K562 (cell line): ENCODE measurements around the gene PSMA5. TPM values are rescaled to one million over a fixed set of nuclear protein-coding genes. Genes with fewer than 3 reads are reported as not detected.

Experiments used
- ATAC-seq: fragments of 200-7000 bp; cut with Tn5 transposase; 3 replicates; pipeline ENCODE4 v1.9.1; 2020; ENCODE audit warnings: moderate library complexity
- BruUV-seq: library from RNA; stranded (reverse); fragments of 400-500 nt; replicated peaks from 2 replicates; lab custom pipeline; 2021; lab: Mats Ljungman, UMichigan
- CTCF ChIA-PET: fragments of 300-600 bp; formaldehyde crosslinking; extraction: SDS; loops from one replicate; lab custom pipeline; 2021; ENCODE audit warnings: low intra/inter-chr PET ratio; lab: Yijun Ruan, JAX
- POLR2A ChIA-PET: fragments of 300-600, 350-650 bp; sonication (Branson Sonifier 250); formaldehyde crosslinking; extraction: SDS; loops from one replicate; lab custom pipeline; 2021; ENCODE audit warnings: antibody characterized with exemption, inconsistent platforms; lab: Yijun Ruan, JAX
- DNase-seq, 4 experiments: peaks; one replicate each; pipeline versions ENCODE4 v3.0.0 to v3.0.0-alpha.2; 2011 to 2018; ENCODE audit warnings: low spot score in 3 of 4, mixed read lengths in 3 of 4; ENCODE audit errors: extremely low read depth in 1 of 4
- FAIRE-seq: peaks from 2 replicates; lab custom pipeline; 2011; peaks lifted over from hg19 to GRCh38; lab: Jason Lieb, UNC
- H2AFZ ChIP-seq: 2 replicates; pipeline ENCODE4 v1.6.0; 2011; ENCODE audit warnings: low read depth, low read length, control low read depth, inconsistent platforms
- H3K27ac ChIP-seq: fragments of 200-600 bp; 3 replicates; pipeline ENCODE4 v1.8.0; 2011; ENCODE audit warnings: low read depth, mild to moderate bottlenecking, control low read depth, inconsistent platforms, low read length, moderate library complexity, mixed read lengths; ENCODE audit errors: extremely low read depth
- H3K27me3 ChIP-seq, 2 experiments: fragments of 300-600 bp in 1 of 2; 2 replicates in 1 of 2; 3 replicates in 1 of 2; pipeline versions ENCODE4 v1.6.0 to v1.8.0; 2011; ENCODE audit warnings: inconsistent platforms in 2 of 2, low read length in 2 of 2, mild to moderate bottlenecking in 1 of 2, mixed read lengths in 1 of 2, moderate library complexity in 1 of 2; ENCODE audit not compliant: control insufficient read depth in 2 of 2, insufficient read depth in 2 of 2
- H3K36me3 ChIP-seq: fragments of 300-600 bp; 3 replicates; pipeline ENCODE4 v1.8.0; 2011; ENCODE audit warnings: mild to moderate bottlenecking, low read length, inconsistent platforms; ENCODE audit not compliant: control insufficient read depth, insufficient read depth
- H3K4me1 ChIP-seq, 2 experiments: fragments of 200-600 bp in 1 of 2; replicated peaks in 1 of 2; 2 replicates in 1 of 2; 3 replicates in 1 of 2; pipeline versions ENCODE4 v1.5.1 to v1.8.0; 2011; ENCODE audit warnings: inconsistent platforms in 2 of 2, low read length in 2 of 2, mild to moderate bottlenecking in 1 of 2, mixed read lengths in 1 of 2, moderate library complexity in 1 of 2; ENCODE audit not compliant: control insufficient read depth in 2 of 2, insufficient read depth in 2 of 2
- H3K4me2 ChIP-seq: 2 replicates; pipeline ENCODE4 v1.6.1; 2011; ENCODE audit warnings: low read length, control low read depth, inconsistent platforms, mixed read lengths; ENCODE audit not compliant: insufficient read depth
- H3K4me3 ChIP-seq: fragments of 200-600 bp; sonication (generic), shearing (Covaris generic); 2 replicates; pipeline ENCODE4 v1.5.1; 2016; ENCODE audit warnings: control low read depth, inconsistent platforms
- H3K79me2 ChIP-seq: fragments of 200-600 bp; 3 replicates; pipeline ENCODE4 v1.8.0; 2011; ENCODE audit warnings: low read length, inconsistent platforms; ENCODE audit not compliant: control insufficient read depth, insufficient read depth
- H3K9ac ChIP-seq, 2 experiments: 2 replicates each; pipeline versions ENCODE4 v1.6.0 to v1.6.1; 2011; ENCODE audit warnings: low read depth in 2 of 2, low read length in 2 of 2, control low read depth in 1 of 2, inconsistent platforms in 1 of 2, mild to moderate bottlenecking in 1 of 2, mixed read lengths in 1 of 2; ENCODE audit not compliant: insufficient read depth in 1 of 2
- H3K9me1 ChIP-seq: one replicate; pipeline ENCODE4 v1.6.0; 2011; ENCODE audit warnings: inconsistent platforms, mild to moderate bottlenecking, low read length, moderate library complexity; ENCODE audit not compliant: control insufficient read depth, insufficient read depth
- H3K9me3 ChIP-seq: replicated peaks from 2 replicates; pipeline ENCODE4 v1.5.1; 2011; ENCODE audit warnings: low read depth, low read length, inconsistent platforms; ENCODE audit not compliant: control insufficient read depth, insufficient read depth
- H4K20me1 ChIP-seq: replicated peaks from 2 replicates; pipeline ENCODE4 v1.6.1; 2011; ENCODE audit warnings: low read length, inconsistent platforms, mixed read lengths; ENCODE audit not compliant: control insufficient read depth, insufficient read depth
- CXXC5 ChIP-seq: fragments of 250-450 bp; sonication (Bioruptor Pico); IDR thresholded peaks from 2 replicates; pipeline ENCODE4 v1.8.0; 2022; ENCODE audit warnings: inconsistent platforms, mild to moderate bottlenecking, moderate library complexity
- LCOR ChIP-seq: sonication (generic); formaldehyde crosslinking; IDR thresholded peaks from 2 replicates; pipeline ENCODE4 v1.8.0; 2022; ENCODE audit warnings: mild to moderate bottlenecking, missing genetic modification reagents
- RB1 ChIP-seq: fragments of 450-650 bp; IDR thresholded peaks from 2 replicates; pipeline ENCODE4 v1.6.1; 2017; ENCODE audit warnings: low read depth, mild to moderate bottlenecking
- RBM15 ChIP-seq: fragments of 200-400 bp; formaldehyde crosslinking; IDR thresholded peaks from 2 replicates; pipeline ENCODE4 v1.6.1; 2018; ENCODE audit warnings: mild to moderate bottlenecking, low read length, moderate library complexity; ENCODE audit not compliant: insufficient read depth
- SMAD4 ChIP-seq: fragments of 250-450 bp; sonication (Bioruptor Pico); conservative IDR thresholded peaks from 2 replicates; pipeline ENCODE4 v1.8.0; 2021; ENCODE audit warnings: inconsistent platforms, mild to moderate bottlenecking, moderate library complexity
- WGBS: fragments of 100-300 bp; shearing (Covaris generic); methylation state at CpG from one replicate; pipeline ENCODE4 v1.1.6; 2016; ENCODE audit warnings: low coverage, mixed read lengths; ENCODE audit not compliant: insufficient coverage; ENCODE audit errors: missing lambda C conversion rate; 5-methylcytosine and 5-hydroxymethylcytosine counted together
- in situ Hi-C: fragments of 300-500 bp; cut with MboI; formaldehyde crosslinking; loops from 4 replicates; pipeline ENCODE4 v1.15.0; 2018; ENCODE audit warnings: inconsistent platforms, mixed read lengths
- intact Hi-C: fragments of 100-400 bp; cut with micrococcal nuclease; formaldehyde crosslinking; loops from 2 replicates; pipeline ENCODE4 v1.14.2; 2022
- polyA plus RNA-seq, 8 experiments: library from polyadenylated mRNA; depleted of rRNA in 4 of 8; stranded (reverse) in 5 of 8; unstranded in 3 of 8; fragments of >200 nt; fragmentation: Nextera tagmentation in 2 of 8; fragmentation: Illumina TruSeq in 1 of 8; extraction: Ambion mirVana in 2 of 8; extraction: Trizol in 1 of 8; gene quantifications; 2 replicates each; pipeline versions ENCODE4 v1.2.1 to v1.2.3, GENCODE V29; 2011 to 2014; ENCODE audit warnings: inconsistent platforms in 1 of 8, missing spikeins in 1 of 8
- total RNA-seq, 7 experiments: library from RNA; depleted of rRNA in 6 of 7; stranded (reverse); fragments of >200 nt in 6 of 7; fragmentation: Illumina TruSeq in 2 of 7; extraction: Trizol in 2 of 7; gene quantifications; 2 replicates each; pipeline versions ENCODE4 v1.2.1 to v1.2.3, GENCODE V29; 2011 to 2021; ENCODE audit warnings: low replicate concordance in 1 of 7
- TF ChIP-seq, protein P1 (sequence below), 2 experiments: fragments of 450-650 bp; IDR thresholded peaks; 2 replicates each; pipeline ENCODE4 v1.6.1; 2018; ENCODE audit warnings: mild to moderate bottlenecking in 2 of 2, low read depth in 1 of 2; ENCODE audit not compliant: partially characterized antibody in 2 of 2

Gene PSMA5
- total and polyA plus RNA-seq, 9 of the 15 experiments (the other 6 are each of a cell fraction or from before 2014, with no cell fraction given): 82.6 to 542 (median 287) TPM

DNA sequence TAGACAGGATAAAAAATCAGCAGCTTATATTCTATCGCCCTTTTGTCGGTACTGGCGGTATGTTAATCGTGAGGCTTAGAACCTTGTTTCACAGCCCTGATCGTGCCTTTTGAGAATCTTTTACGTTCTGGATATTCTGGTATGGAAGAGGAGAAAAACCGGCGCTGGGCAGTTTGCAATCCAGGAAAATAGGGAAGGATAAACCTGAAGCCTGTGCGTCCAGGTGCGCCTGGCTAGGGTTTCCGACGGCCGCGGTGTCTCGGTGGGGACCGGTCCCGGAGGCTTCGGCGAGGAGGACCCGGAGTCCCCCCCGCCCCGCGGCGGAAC, 39.8 kb upstream of the PSMA5 start (continued):
- TF ChIP-seq, protein P1, sequence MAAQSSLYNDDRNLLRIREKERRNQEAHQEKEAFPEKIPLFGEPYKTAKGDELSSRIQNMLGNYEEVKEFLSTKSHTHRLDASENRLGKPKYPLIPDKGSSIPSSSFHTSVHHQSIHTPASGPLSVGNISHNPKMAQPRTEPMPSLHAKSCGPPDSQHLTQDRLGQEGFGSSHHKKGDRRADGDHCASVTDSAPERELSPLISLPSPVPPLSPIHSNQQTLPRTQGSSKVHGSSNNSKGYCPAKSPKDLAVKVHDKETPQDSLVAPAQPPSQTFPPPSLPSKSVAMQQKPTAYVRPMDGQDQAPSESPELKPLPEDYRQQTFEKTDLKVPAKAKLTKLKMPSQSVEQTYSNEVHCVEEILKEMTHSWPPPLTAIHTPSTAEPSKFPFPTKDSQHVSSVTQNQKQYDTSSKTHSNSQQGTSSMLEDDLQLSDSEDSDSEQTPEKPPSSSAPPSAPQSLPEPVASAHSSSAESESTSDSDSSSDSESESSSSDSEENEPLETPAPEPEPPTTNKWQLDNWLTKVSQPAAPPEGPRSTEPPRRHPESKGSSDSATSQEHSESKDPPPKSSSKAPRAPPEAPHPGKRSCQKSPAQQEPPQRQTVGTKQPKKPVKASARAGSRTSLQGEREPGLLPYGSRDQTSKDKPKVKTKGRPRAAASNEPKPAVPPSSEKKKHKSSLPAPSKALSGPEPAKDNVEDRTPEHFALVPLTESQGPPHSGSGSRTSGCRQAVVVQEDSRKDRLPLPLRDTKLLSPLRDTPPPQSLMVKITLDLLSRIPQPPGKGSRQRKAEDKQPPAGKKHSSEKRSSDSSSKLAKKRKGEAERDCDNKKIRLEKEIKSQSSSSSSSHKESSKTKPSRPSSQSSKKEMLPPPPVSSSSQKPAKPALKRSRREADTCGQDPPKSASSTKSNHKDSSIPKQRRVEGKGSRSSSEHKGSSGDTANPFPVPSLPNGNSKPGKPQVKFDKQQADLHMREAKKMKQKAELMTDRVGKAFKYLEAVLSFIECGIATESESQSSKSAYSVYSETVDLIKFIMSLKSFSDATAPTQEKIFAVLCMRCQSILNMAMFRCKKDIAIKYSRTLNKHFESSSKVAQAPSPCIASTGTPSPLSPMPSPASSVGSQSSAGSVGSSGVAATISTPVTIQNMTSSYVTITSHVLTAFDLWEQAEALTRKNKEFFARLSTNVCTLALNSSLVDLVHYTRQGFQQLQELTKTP (IDR thresholded peaks at IDR 0.05; ENCODE audit: low read depth in 1 of 2, partially characterized antibody in 2 of 2): no peak
- no peak for TF ChIP-seq RBM15
- no peak for TF ChIP-seq RB1

DNA sequence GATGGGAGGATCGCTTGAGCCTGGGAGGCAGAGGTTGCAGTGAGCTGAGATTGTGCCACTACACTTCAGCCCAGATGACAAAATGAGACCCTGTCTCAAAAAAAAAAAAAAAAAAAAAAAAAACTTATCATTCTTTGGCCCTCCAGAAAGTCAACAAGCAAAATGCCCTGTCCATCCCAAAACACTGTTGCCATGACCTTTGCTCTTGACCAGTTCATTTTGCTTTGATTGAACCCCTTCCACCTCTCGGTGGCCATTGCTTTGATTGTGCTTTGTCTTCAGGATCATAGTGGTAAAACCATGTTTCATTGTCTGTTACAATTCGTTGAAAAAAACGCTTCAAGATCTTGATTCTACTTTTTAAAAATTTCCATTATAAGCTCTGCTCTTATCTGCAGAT, 31.6 kb upstream of the PSMA5 start:
- FAIRE-seq (no peak), ATAC-seq (no peak), DNase-seq (no peak)
- 3% methylated on average over 4 of the region's 4 CpGs for WGBS
- no peaks in the 10 kb centered on the region for H3K9me3 ChIP-seq
- no peaks in the 10 kb centered on the region for H4K20me1 ChIP-seq
- POLR2A ChIA-PET: interaction anchor here (1.2 kb wide), 1 partner anchor 11 kb away, joined by 6 read pairs; no protein-coding TSS in a partner anchor
- H3K36me3 ChIP-seq: no peaks in the 10 kb centered on the region
- H3K4me1 ChIP-seq: no peaks in the 10 kb centered on the region
- no peak overlapping the region for H2AFZ ChIP-seq
- H3K4me2 ChIP-seq: no peak overlapping the region
- no peaks in the 10 kb centered on the region for H3K9me1 ChIP-seq
- TF ChIP-seq LCOR (CRISPR knock-in tag) (no peak), CXXC5 (CRISPR knock-in tag) (no peak), SMAD4 (no peak)
- no peak overlapping the region for H3K9ac ChIP-seq
- intact Hi-C loops (no loop called here), in situ Hi-C loops (no loop called here)
- no peak overlapping the region for H3K4me3 ChIP-seq
- peaks cover 5 to 7% of the 10 kb centered on the region in 2 experiments; a peak in 4 of 5 replicates for H3K27me3 ChIP-seq
- H3K27ac ChIP-seq: no peak overlapping the region
- CTCF ChIA-PET: no interaction called here
- BruUV-seq: no TSS peak
- H3K79me2 ChIP-seq: no peaks in the 10 kb centered on the region
